Activated CD8-positive, alpha-beta memory T cell treated with anti-CD3 and anti-CD28 coated beads for 1 hour (primary cell): ENCODE measurements around the gene MYO9B.
"Not testable (repeated sequence)": the region's sequence is repeated elsewhere in the genome, so short reads cannot be mapped to it uniquely, and the experiment has no call there.

ENCODE experiments used
- DNase-seq, 2 donors: peaks; one replicate each; pipeline ENCODE4 v3.0.0-alpha.2; 2020; ENCODE audit warnings: low read depth in 1 of 2; ENCODE audit errors: extremely low read depth in 1 of 2

MYO9B gene

DNA sequence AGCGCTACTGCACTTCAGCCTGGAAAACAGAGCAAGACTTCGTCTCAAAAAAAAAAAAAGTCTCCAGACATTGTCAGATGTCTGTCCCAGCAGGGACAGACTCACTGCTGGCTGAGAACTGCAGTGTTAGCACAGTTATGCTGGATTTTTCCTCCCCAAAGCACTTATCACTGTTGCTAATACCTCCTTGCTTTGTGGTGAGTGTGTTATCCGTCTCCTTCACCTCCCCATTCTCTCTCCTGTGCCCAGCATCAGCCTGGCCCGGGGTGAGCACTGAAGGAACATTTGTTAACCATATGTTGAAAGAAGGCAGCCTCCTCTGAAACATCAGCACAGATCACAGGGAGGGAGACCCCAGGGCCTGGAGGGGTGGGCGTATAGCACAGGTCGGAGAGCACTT, 11.3 kb downstream of the MYO9B start:
- DNase-seq: no peak

DNA sequence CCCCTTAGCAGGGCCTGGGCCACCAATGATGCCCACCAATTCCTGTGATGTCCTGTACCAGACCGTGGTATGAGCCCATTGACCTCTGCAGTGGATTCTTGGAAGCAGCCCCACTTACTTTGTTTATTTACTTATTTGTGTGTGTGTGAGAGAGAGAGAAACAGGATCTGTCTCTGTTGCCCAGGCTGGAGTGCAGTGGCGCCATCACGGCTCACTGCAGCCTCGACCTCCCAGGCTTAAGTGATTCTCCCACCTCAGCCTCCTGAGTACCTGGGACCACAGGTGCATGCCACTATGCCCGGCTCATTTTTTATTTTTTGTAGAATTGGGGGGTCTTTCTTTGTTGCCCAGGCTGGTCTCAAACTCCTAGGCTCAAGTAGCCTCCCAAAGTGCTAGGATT, 13.0 kb downstream of the MYO9B start:
- no peak for DNase-seq

DNA sequence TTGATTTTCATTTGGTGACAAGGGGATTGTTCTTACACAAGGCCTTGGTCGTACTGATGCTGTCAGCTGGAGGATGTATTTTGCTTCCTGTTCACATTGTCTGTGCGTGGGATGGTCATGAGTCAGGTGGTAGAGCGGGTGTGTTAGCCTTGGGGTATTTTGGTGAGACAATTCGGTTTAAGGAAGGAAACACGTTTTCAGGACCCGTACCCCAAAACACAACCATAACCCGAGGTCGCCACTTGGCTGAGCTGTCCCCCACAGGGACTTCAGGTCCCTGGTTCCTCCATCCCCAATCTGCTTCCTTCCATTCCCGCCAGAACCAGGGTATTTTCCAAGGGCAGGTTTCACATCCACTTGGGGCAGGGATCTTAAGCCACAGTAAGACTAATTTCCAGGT, 15.0 kb downstream of the MYO9B start:
- no peak for DNase-seq

DNA sequence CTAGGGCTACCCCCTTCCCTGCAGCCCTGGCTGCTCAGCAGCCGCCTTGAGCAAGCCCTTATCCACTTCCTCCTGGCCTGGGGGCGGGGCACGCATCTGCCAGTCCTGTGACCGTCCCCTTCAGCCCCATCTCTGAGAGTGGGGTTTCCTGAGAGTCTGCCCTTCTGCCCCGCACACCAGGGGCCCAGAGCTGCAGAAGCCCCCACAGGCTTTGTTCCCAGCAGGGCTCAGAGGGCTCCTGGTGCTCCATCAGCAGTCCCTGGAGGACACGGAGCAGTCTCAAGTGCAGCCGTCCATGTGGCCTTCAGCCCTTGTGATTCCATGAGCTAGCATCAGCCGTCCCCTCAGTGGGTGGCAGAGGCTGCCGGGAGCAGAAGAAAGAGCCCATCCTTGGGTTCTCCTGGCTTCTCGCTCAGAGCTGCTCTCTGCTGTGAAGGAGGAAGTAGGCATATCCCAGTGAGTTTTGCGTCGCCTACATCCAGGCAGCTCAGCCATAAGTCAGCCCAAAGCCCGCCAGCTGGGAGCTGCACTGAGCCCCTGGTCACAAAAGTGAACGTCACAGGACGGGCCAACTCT, 16.3 kb downstream of the MYO9B start:
- DNase-seq: no peak

DNA sequence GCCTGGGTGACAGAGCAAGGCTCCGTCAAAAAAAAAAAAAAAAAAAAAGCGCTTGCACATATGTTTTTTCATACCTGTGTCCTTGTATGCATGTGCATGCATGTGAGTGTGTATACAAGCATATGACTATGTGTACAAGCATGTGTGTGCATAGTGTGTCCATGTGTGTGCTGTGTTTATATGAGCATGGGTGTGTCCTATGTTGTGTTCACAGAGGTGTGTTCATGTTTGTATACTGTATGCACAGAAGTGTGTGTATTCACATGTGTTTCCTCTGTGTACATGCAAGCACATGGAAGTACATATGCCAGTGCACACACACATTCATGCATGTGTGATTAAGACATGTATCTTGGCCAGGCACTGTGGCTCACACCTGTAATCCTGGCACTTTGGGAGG, 17.1 kb downstream of the MYO9B start:
- no peak for DNase-seq

DNA sequence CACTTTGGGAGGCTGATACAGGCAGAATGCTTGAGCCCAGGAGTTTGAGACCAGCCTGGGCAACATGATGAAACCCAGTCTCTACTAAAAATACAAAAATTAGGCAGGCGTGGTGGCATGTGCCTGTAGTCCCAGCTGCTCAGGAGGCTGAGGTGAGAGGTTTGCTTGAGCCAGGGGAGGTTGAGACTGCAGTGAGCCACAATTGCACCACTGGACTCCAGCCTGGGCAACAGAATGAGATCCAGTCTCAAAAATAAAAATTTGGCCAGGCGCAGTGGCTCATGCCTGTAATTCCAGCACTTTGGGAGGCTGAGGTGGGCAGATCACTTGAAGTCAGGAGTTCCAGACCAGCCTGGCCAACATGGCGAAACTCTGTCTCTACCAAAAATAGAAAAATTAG, 19.1 kb downstream of the MYO9B start:
- DNase-seq: not testable (repeated sequence)

DNA sequence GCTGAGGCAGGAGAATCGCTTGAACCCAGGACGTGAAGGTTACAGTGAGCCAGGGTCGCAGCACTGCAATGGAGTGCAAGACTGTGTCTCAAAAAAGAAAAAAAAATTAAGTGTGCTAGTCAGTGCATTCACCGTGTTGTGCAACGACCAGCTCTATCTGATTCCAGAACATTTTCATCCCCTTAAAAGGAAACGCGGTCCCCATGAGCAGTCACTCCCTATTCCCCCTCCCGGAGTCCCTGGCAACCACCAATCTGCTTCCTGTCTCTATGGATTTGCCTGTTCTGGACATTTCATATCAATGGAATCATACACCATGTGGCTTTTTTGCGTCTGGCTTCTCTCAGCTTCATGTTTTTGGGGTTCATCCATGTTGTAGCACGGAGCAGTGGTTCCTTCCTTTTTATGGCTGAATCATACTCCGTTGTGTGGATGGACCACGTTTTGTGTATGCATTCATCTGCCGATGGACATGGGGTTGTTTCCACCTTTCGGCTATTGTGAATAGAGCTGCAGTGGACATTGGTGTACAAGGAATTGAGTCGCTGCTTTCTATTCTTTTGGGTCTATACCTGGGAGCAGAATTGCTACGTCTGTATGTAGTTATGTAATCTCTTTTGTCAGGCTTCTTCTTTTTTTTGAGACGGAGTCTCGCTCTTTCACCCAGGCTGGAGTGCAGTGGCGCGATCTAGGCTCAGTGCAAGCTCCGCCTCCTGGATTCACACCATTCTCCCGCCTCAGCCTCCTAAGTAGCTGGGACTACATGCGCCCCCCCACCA, 19.8 kb downstream of the MYO9B start:
- DNase-seq: no peak

DNA sequence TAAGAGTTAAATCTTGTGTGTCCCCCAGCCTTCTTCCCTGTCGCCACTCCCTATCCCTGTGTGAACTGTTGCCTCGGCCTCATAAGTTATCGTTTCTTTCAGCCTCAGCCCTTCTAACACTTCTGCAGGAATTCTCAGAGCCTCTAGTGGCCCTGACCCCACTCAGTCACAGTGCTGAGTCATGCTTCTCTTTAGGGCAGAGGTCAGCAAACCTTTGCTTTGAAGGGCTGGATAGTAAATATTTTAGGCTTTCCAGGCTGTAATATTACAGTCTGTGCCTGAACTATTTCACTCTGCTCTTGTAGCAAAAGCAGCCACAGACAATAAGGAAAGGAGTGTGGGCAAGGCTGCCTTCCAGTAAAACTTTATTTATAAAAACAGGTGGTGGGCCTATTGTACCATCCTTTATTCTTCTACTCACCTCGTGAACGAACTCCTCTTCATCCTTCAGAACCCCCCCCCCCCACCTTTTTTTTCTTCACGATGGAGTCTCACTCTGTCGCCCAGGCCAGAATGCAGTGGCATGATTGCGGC, 22.1 kb downstream of the MYO9B start:
- DNase-seq: no peak

DNA sequence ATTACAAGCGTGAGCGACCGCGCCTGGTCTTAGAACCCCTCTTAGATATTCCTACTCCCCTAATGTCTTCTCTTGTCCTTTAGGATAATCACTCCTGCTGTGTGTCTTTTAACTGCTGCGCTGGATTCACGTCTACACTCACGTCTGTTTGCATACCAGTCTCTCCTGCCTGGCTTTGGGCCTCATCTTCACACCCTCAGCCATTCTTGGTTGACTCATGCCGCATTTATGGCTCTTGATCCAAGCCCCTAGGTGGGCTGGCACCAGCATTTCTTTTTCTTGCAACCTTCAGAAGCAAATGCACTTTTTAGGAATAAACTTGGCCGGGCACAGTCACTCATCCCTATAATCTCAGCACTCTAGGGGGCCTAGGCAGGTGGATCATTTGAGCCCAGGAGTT, 22.7 kb downstream of the MYO9B start:
- DNase-seq: no peak

DNA sequence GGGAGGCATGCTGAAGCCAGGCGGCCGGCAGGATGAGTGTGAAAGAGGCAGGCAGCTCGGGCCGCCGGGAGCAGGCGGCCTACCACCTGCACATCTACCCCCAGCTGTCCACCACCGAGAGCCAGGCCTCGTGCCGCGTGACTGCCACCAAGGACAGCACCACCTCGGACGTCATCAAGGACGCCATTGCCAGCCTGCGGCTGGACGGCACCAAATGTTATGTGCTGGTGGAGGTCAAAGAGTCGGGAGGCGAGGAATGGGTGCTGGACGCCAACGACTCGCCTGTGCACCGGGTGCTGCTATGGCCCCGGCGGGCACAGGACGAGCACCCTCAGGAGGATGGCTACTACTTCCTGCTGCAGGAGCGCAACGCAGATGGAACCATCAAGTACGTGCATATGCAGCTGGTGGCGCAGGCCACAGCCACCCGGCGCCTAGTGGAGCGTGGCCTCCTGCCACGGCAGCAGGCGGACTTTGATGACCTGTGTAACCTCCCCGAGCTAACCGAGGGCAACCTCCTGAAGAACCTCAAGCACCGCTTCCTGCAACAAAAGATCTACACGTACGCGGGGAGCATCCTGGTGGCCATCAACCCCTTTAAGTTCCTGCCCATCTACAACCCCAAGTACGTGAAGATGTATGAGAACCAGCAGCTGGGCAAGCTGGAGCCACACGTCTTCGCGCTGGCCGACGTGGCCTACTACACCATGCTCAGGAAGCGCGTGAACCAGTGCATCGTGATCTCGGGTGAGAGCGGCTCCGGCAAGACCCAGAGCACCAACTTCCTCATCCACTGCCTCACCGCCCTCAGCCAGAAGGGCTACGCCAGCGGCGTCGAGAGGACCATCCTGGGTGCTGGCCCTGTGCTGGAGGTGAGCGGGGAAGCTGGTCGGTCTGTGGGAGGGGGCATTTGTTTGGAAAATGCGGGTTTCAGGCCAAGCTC, 26.4 kb downstream of the MYO9B start:
- no peak for DNase-seq

DNA sequence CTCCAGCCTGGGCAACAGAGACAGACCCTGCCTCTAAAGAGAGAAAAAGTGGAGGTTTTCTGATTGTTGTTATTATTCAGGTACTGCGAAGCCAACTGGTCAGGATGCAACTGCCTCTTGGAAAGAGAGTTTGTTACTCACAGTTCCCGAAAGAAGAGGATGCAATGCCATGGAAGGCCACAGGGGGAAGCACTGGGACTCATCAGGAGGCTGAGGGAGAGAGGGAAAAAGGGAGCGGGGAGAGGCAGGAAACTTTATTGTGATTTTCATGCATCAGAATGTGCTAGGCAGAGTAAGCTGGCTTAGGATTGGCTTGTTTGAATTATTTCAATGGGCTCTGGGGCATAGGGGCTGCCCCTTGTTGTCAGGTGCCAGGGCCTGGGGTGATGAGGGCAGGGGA, 27.6 kb downstream of the MYO9B start:
- no peak for DNase-seq

DNA sequence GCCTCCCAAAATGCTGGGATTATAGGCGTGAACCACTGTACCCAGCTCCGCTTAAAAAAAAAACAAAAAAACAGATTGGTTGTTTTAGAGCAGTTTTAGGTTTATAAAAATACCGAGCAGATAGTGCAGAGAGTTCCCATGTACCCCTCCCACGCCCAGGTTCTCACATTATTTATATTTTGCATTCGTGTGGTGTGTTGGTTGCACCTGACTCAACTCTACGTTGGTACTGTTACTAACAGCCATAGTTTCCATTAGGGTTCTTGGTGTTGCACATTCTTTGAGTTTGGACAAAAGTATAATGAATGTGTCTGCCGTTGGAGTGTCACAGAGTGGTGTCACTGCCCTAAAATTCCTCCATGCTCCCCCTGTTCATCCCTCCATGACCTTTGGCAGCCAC, 29.1 kb downstream of the MYO9B start:
- DNase-seq: no peak

DNA sequence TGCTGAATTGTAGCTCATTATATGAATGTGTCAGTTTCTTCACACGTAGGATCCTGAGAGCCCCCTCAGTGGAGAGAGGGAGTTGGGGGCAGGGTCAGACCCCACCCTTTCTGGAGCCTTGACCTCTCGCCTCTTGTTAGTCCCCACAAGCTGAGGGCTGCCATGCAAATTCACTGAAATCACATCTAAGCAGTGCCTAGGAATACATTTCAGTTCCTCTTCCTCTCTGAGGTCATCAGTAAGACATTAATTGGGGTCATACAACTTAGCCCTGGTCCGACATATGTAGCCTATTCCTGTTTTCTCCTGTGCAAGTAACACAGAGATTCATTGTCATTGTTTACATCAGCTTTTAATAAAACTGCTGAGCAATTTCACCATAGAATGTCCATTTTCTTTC, 30.0 kb downstream of the MYO9B start:
- DNase-seq: no peak

DNA sequence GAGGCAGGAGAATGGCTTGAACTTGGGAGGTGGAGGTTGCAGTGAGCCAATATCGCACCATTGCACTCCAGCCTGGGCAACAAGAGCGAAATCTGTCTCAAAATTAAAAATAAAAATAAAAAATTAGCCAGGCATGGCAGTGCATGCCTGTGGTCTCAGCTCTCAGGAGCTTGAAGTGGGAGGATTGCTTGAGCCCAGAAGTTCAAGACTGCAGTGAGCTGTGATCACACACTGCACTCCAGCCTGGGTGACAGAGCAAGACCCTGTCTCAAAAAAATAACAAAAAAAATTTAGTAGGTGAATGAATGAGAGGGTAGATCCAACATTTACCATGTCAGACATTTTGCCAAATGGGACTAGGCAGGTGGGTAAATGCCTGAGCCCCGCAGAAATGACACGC, 31.4 kb downstream of the MYO9B start:
- not testable (repeated sequence) for DNase-seq

DNA sequence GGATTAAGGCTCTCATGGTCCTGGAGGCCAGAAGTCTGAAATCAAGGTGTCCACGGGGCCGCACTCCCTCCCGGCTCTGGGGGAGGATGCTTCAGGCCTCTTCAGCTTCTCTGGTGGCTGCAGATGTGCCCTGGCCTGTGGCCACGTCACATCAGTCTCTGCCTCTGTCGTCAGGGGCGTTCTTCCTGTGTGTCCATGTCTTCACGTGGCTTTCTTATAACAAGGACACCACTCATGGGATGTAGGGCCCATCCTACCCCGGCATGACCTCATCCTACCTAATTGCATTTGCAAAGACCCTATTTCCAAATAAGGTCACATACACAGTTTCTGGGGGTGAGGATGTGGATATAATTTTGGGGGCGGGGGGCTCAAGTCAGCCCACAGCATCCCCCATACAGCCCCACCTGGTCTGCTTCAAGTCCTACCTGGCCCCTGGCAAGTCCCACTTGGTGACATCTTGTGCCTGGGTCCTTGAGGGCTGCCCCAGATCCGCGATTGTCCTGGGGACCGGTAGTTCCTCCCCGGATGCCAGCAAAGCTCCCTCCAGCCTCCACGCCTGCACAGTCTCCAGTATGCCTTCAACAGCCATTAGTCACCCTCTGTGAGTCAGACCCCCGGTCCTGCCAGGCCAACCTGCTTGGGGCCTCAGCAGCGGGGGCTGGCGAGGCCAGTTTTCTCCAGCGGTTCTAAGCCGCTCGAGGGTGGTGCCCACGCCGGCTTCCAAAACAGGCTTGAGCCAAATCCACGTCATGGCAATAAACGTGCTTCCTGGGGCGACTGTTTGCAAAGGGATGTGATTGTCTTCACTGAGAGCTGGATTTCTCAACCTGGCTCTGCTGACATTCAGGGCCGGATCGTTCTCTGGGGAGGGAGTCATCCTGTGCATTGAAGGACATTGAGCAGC, 32.2 kb downstream of the MYO9B start:
- no peak for DNase-seq

DNA sequence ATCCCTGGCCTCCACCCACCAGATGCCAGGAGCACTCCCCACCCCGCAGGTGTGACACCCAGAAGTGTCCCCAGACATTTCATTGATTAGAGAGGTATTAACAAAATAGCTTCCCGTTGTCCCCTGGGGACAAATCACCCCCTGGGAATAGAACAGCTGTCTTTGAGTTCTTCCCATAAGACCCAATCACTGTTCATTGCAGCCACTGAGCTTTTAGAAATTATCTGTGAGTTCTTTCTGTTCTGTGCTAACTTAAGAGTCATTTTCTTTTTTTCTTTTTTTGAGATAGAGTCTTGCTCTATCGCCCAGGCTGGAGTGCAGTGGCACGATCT, 32.8 kb downstream of the MYO9B start:
- DNase-seq: no peak

DNA sequence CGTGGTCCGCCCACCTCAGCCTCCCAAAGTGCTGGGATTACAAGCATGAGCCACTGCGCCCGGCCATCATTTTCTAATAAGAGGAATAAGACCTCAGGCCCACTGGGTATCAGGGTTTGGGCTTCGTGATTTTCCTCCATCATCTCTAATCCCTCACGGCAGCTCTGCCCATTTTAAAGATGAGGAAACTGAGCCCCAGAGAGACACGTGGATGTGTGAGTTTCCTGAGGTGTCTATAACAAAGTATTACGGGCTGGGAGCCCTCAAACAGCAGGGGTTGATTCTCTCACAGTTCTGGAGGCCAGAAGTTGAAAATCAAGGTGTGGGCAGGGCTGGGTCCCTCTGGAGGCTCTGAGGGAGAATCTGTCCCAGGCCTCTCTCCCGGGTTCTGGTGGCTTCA, 33.7 kb downstream of the MYO9B start:
- no peak for DNase-seq

DNA sequence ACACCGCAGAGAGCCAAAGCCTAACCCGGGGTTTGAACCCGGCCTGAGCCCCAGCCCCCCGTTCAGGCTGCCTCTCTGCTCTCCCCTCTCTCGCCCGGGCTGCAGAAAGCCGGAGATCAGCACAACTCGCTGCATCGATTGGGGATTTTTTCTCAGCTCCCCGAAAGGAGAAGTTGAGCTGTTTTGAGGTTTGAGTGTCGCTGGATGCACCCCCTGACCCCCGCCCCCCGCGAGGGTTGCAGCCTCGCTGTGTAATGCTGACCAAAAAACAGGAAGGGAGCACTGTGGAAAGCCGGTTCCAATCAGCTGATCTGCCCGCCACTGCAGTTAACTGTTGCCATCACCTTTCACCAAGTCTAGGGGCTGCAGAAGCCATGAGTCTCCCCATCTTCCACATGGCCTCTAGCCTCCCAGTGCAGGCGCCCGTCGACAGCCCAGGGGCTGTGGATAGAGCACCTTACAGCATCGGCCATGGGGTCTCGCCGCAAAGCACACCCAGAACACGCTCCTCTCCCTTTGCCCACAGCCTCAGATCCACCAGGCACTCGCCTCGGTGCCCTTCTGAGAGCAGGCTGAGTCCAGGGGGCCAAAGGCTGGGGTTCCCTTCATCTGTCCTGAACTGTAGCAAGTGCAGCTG, 34.5 kb downstream of the MYO9B start:
- no peak for DNase-seq

DNA sequence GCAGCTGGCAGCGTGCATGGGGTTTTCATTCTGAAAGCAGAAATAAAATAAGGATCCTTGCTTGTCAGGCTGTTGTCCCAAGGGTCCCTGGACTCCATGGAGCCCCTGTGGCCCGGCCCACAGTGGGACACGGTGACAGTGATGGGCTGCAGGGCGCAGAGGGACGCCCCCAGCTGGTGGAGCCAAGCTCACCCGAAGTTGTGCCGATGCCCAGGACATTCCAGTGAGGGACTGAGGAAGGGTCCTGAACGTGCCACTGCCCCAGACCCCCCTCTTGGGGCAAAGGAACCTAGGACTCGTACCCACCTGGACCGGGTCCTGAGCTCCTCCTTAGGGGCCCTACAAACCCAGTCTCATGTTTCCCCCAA, 35.0 kb downstream of the MYO9B start:
- DNase-seq: no peak

DNA sequence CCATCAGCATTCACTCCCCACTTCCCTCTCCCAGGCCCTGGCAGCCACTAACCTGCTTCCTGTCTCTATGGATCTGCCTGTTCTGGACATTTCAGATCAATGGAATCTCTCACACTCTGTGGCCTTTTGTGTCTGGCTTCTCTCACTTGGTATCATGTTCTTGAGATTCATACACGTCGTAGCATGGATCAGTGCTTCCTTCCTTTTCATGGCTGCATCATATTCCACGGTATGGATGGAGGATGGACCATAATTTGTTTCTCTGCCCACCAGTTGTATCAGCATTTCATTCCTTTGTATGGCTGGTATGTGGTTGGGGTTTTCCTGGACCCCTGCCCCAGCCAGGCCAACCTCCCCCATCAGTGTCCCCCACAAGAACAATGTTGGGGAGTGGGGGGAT, 36.2 kb downstream of the MYO9B start:
- DNase-seq: no peak
